Right lobe of liver (tissue), 4 donors: Measurements from ENCODE around the gene ADI1.

Source experiments
- CTCF ChIP-seq, 4 donors: fragments of 200-600 bp in 3 of 4; fragments of 450-650 bp in 1 of 4; IDR thresholded peaks; one replicate each; pipeline versions ENCODE4 v1.5.1 to v1.8.0; 2016 to 2022; ENCODE audit warnings: antibody characterized with exemption in 4 of 4, mild to moderate bottlenecking in 2 of 4
- POLR2A ChIP-seq: fragments of 450-650 bp; IDR thresholded peaks from one replicate; pipeline ENCODE4 v1.6.1; 2017; ENCODE audit warnings: antibody characterized with exemption, mild to moderate bottlenecking
- donor health status: DM: no; HTN: no; CAD: no.
- donor health status: DM: no; HTN: no; CAD: no.
- donor health status: DM: no; HTN: yes; CAD: no.

GRCh38 chr2:3536682-3537632 is 17.6 kb upstream of the ADI1 start:
- TF ChIP-seq CTCF (IDR thresholded peaks at IDR 0.05) (peak; percentile 18 to 39 (median 32)), POLR2A (no peak)
